ENCODE data around the gene SLC35G4.

- TF ChIP-seq REST (IDR thresholded peaks at IDR 0.05; ENCODE audit: insufficient replicate concordance, low read depth) = no peak
- no peak for TF ChIP-seq POLR2AphosphoS5 (IDR thresholded peaks at IDR 0.05; ENCODE audit: low read depth)
Observed at GRCh38 chr18:11658019-11658418, 48.6 kb downstream of the SLC35G4 start.

Data from HL-60 (cell line).